CD14-positive monocyte (primary cell): Measurements from ENCODE around the gene MAPK4. TPM values are rescaled to one million over a fixed set of nuclear protein-coding genes. Genes with fewer than 3 reads are reported as not detected.
"Not testable (repeated sequence)": the region's sequence is repeated elsewhere in the genome, so short reads cannot be mapped to it uniquely, and the experiment has no call there.

Experiments
- DNase-seq, 3 donors: peaks; one replicate each; pipeline ENCODE4 v3.0.0-alpha.2; 2011 to 2022
- H2AFZ ChIP-seq: 2 replicates; pipeline ENCODE4 v1.6.0; 2012; ENCODE audit warnings: mild to moderate bottlenecking, low read depth, low read length, inconsistent platforms; ENCODE audit not compliant: insufficient read depth, poor library complexity, severe bottlenecking
- H3K27ac ChIP-seq, 2 donors: 1 replicate in 1 of 2; 2 replicates in 1 of 2; pipeline ENCODE4 v1.5.1; 2012 to 2013; ENCODE audit warnings: low read length in 2 of 2, control low read depth in 1 of 2, inconsistent platforms in 1 of 2, low read depth in 1 of 2, mild to moderate bottlenecking in 1 of 2
- H3K27me3 ChIP-seq, 2 donors: one replicate each; pipeline versions ENCODE4 v1.6.0 to v1.6.1; 2011 to 2013; ENCODE audit warnings: low read length in 2 of 2; ENCODE audit not compliant: control insufficient read depth in 2 of 2, insufficient read depth in 2 of 2
- H3K36me3 ChIP-seq, 2 donors: replicated peaks in 1 of 2; 1 replicate in 1 of 2; 2 replicates in 1 of 2; pipeline versions ENCODE4 v1.5.1 to v1.6.1; 2012 to 2013; ENCODE audit warnings: low read length in 2 of 2, control low read depth in 1 of 2, inconsistent platforms in 1 of 2, mild to moderate bottlenecking in 1 of 2; ENCODE audit not compliant: insufficient read depth in 2 of 2, control insufficient read depth in 1 of 2
- H3K4me1 ChIP-seq, 2 donors: 1 replicate in 1 of 2; 2 replicates in 1 of 2; pipeline versions ENCODE4 v1.5.1 to v1.6.1; 2012 to 2013; ENCODE audit warnings: low read length in 2 of 2, control low read depth in 1 of 2, inconsistent platforms in 1 of 2, mild to moderate bottlenecking in 1 of 2, moderate library complexity in 1 of 2; ENCODE audit not compliant: insufficient read depth in 2 of 2, control insufficient read depth in 1 of 2
- H3K4me2 ChIP-seq: replicated peaks from 2 replicates; pipeline ENCODE3; 2012; ENCODE audit warnings: low read length, moderate library complexity, mild to moderate bottlenecking; ENCODE audit not compliant: poor library complexity, severe bottlenecking; ENCODE audit errors: extremely low read depth
- H3K4me3 ChIP-seq, 3 experiments: fragments of 200-600 bp in 1 of 3; sonication (generic) in 1 of 3; replicated peaks in 1 of 3; 1 replicate in 2 of 3; 2 replicates in 1 of 3; pipeline ENCODE4 v1.5.1; 2011 to 2013; ENCODE audit warnings: low read length in 3 of 3, mild to moderate bottlenecking in 3 of 3, control low read depth in 2 of 3, low read depth in 2 of 3, inconsistent platforms in 1 of 3, moderate library complexity in 1 of 3
- H3K79me2 ChIP-seq: 2 replicates; pipeline ENCODE4 v1.6.0; 2012; ENCODE audit warnings: mild to moderate bottlenecking, control low read depth, inconsistent platforms, low read length, moderate library complexity; ENCODE audit not compliant: insufficient read depth
- H3K9ac ChIP-seq: 2 replicates; pipeline ENCODE4 v1.6.0; 2017; ENCODE audit warnings: low read length, mild to moderate bottlenecking; ENCODE audit not compliant: insufficient read depth, poor library complexity, severe bottlenecking
- H3K9me3 ChIP-seq, 2 donors: replicated peaks in 1 of 2; 1 replicate in 1 of 2; 2 replicates in 1 of 2; pipeline versions ENCODE4 v1.5.1 to v1.6.1; 2012 to 2013; ENCODE audit warnings: low read length in 2 of 2, control low read depth in 1 of 2; ENCODE audit not compliant: control insufficient read depth in 1 of 2, insufficient read depth in 1 of 2
- H4K20me1 ChIP-seq: 2 replicates; pipeline ENCODE4 v1.6.0; 2012; ENCODE audit warnings: mild to moderate bottlenecking, low read length, control low read depth, moderate library complexity; ENCODE audit not compliant: insufficient read depth
- H3K27ac Mint-ChIP-seq, 7 donors: one replicate each; pipeline ENCODE4 v1.8.0; 2020; ENCODE audit warnings: mild to moderate bottlenecking in 7 of 7, mixed read lengths in 7 of 7, moderate library complexity in 6 of 7, inconsistent platforms in 2 of 7
- H3K27me3 Mint-ChIP-seq, 3 donors: one replicate each; pipeline ENCODE4 v1.8.0; 2021 to 2022; ENCODE audit warnings: low read depth in 3 of 3, mild to moderate bottlenecking in 3 of 3, mixed read lengths in 3 of 3, moderate library complexity in 3 of 3, inconsistent platforms in 1 of 3
- H3K36me3 Mint-ChIP-seq, 2 donors: one replicate each; pipeline ENCODE4 v1.8.0; 2020; ENCODE audit warnings: mixed read lengths in 2 of 2, inconsistent platforms in 1 of 2, mild to moderate bottlenecking in 1 of 2
- H3K4me1 Mint-ChIP-seq: one replicate; pipeline ENCODE4 v1.8.0; 2020; ENCODE audit warnings: mild to moderate bottlenecking, mixed read lengths
- H3K4me3 Mint-ChIP-seq, 2 donors: one replicate each; pipeline ENCODE4 v1.8.0; 2020; ENCODE audit warnings: mild to moderate bottlenecking in 2 of 2, mixed read lengths in 2 of 2, moderate library complexity in 1 of 2
- H3K9me3 Mint-ChIP-seq, 7 donors: one replicate each; pipeline ENCODE4 v1.8.0; 2020 to 2022; ENCODE audit warnings: mixed read lengths in 7 of 7, mild to moderate bottlenecking in 6 of 7, moderate library complexity in 6 of 7, inconsistent platforms in 2 of 7
- CTCF ChIP-seq: fragments of 200-600 bp; IDR thresholded peaks from one replicate; pipeline ENCODE4 v1.8.0; 2022; ENCODE audit warnings: antibody characterized with exemption, mild to moderate bottlenecking
- WGBS: methylation state at CpG from one replicate; pipeline ENCODE4 v1.1.5; 2013; ENCODE audit warnings: missing lambda C conversion rate; ENCODE audit not compliant: insufficient coverage; 5-methylcytosine and 5-hydroxymethylcytosine counted together
- intact Hi-C, 2 donors: fragments of 100-400 bp; cut with micrococcal nuclease; formaldehyde crosslinking; loops; one replicate each; pipeline versions ENCODE4 v1.15.0 to v1.15.1; 2023
- polyA plus RNA-seq, 3 donors: library from polyadenylated mRNA; depleted of rRNA in 1 of 3; unstranded in 2 of 3; stranded (reverse) in 1 of 3; fragments of 300-500 nt in 2 of 3; fragments of >200 nt in 1 of 3; fragmentation: Illumina TruSeq in 2 of 3; gene quantifications; 1 replicate in 2 of 3; 2 replicates in 1 of 3; pipeline ENCODE4 v1.2.3, GENCODE V29; 2012 to 2021

MAPK4 gene
- polyA plus RNA-seq, 3 donors: not detected

GRCh38 chr18:50607378-50607926, 47.6 kb downstream of the MAPK4 start:
- H3K4me1 ChIP-seq: no peaks in the 10 kb centered on the region
- Mint-ChIP-seq H3K36me3 (no peaks in the 10 kb centered on the region), H3K9me3 (peaks cover 0 to 12% (median 5%) of the 10 kb centered on the region in 7 donors), H3K27ac (no peak overlapping the region), H3K27me3 (peaks cover 0 to 7% (median 4%) of the 10 kb centered on the region in 3 donors), H3K4me1 (no peaks in the 10 kb centered on the region), H3K4me3 (no peak overlapping the region)
- no peaks in the 10 kb centered on the region for H4K20me1 ChIP-seq
- no peak overlapping the region for H3K4me3 ChIP-seq
- H3K27ac ChIP-seq: no peak overlapping the region
- no peaks in the 10 kb centered on the region for H3K27me3 ChIP-seq
- no peak overlapping the region for H3K9ac ChIP-seq
- no peak for TF ChIP-seq CTCF
- H2AFZ ChIP-seq: no peak overlapping the region
- DNase-seq: no peak
- WGBS: 100% methylated on average over 1 of the region's 5 CpGs
- H3K9me3 ChIP-seq: peaks cover 0 to 5% of the 10 kb centered on the region in 2 donors
- no peaks in the 10 kb centered on the region for H3K79me2 ChIP-seq
- H3K36me3 ChIP-seq: no peaks in the 10 kb centered on the region
- intact Hi-C loops: no loop called here
- H3K4me2 ChIP-seq: no peak overlapping the region

- H3K36me3 ChIP-seq, H3K9me3 ChIP-seq, DNase-seq, H3K27ac ChIP-seq, intact Hi-C loops, H3K36me3 Mint-ChIP-seq, H3K27me3 ChIP-seq, H3K27me3 Mint-ChIP-seq, H3K4me1 Mint-ChIP-seq, H3K4me1 ChIP-seq, H3K4me3 ChIP-seq, H4K20me1 ChIP-seq, H3K9ac ChIP-seq, H3K4me3 Mint-ChIP-seq, H3K79me2 ChIP-seq, H3K27ac Mint-ChIP-seq, H3K4me2 ChIP-seq, H2AFZ ChIP-seq: not testable (repeated sequence)
- H3K9me3 Mint-ChIP-seq: peaks cover 0 to 16% (median 3%) of the 10 kb centered on the region in 7 donors
- 100% methylated on average over 12 of the region's 26 CpGs for WGBS
These were observed 49.3 kb downstream of the MAPK4 start for GRCh38 chr18:50609171-50609570.
